ENCODE results near the gene UBE2J1.
"Not testable (repeated sequence)": the region's sequence is repeated elsewhere in the genome, so short reads cannot be mapped to it uniquely, and the experiment has no call there.

UBE2J1 gene

GRCh38 chr6:89313006-89313405 lies 39.5 kb downstream of the UBE2J1 start:
- H3K4me1 ChIP-seq (ENCODE audit: control insufficient read depth, insufficient read depth, low read length), result peaks cover 5% of the 10 kb centered on the region
- H3K9ac ChIP-seq (ENCODE audit: low read depth, low read length), result no peak overlapping the region
- no peaks in the 10 kb centered on the region for H3K27me3 ChIP-seq (ENCODE audit: control insufficient read depth, insufficient read depth, low read length)
- H3K36me3 ChIP-seq (ENCODE audit: control insufficient read depth, insufficient read depth, low read length), result no peaks in the 10 kb centered on the region
- H3K9me3 ChIP-seq (ENCODE audit: control insufficient read depth, insufficient read depth, low read length), result no peaks in the 10 kb centered on the region
- no peak overlapping the region for H3K4me3 ChIP-seq (ENCODE audit: low read depth, low read length)

GRCh38 chr6:89311853-89312531 lies 40.5 kb downstream of the UBE2J1 start:
- Histone ChIP-seq H3K4me1 (ENCODE audit: control insufficient read depth, insufficient read depth, low read length) (peaks cover 4% of the 10 kb centered on the region), H3K9me3 (ENCODE audit: control insufficient read depth, insufficient read depth, low read length) (no peaks in the 10 kb centered on the region), H3K27me3 (ENCODE audit: control insufficient read depth, insufficient read depth, low read length) (no peaks in the 10 kb centered on the region), H3K36me3 (ENCODE audit: control insufficient read depth, insufficient read depth, low read length) (no peaks in the 10 kb centered on the region), H3K9ac (ENCODE audit: low read depth, low read length) (no peak overlapping the region), H3K4me3 (ENCODE audit: low read depth, low read length) (no peak overlapping the region)

GRCh38 chr6:89311530-89311852 lies 41.0 kb downstream of the UBE2J1 start:
- no peaks in the 10 kb centered on the region for H3K4me1 ChIP-seq (ENCODE audit: control insufficient read depth, insufficient read depth, low read length)
- H3K9ac ChIP-seq (ENCODE audit: low read depth, low read length), result no peak overlapping the region
- H3K9me3 ChIP-seq (ENCODE audit: control insufficient read depth, insufficient read depth, low read length), result no peaks in the 10 kb centered on the region
- H3K36me3 ChIP-seq (ENCODE audit: control insufficient read depth, insufficient read depth, low read length), result no peaks in the 10 kb centered on the region
- H3K4me3 ChIP-seq (ENCODE audit: low read depth, low read length), result no peak overlapping the region
- H3K27me3 ChIP-seq (ENCODE audit: control insufficient read depth, insufficient read depth, low read length), result no peaks in the 10 kb centered on the region

GRCh38 chr6:89310929-89311328 lies 41.6 kb downstream of the UBE2J1 start:
- H3K4me3 ChIP-seq (ENCODE audit: low read depth, low read length), result no peak overlapping the region
- H3K9me3 ChIP-seq (ENCODE audit: control insufficient read depth, insufficient read depth, low read length), result no peaks in the 10 kb centered on the region
- no peaks in the 10 kb centered on the region for H3K4me1 ChIP-seq (ENCODE audit: control insufficient read depth, insufficient read depth, low read length)
- no peak overlapping the region for H3K9ac ChIP-seq (ENCODE audit: low read depth, low read length)
- H3K27me3 ChIP-seq (ENCODE audit: control insufficient read depth, insufficient read depth, low read length), result no peaks in the 10 kb centered on the region
- no peaks in the 10 kb centered on the region for H3K36me3 ChIP-seq (ENCODE audit: control insufficient read depth, insufficient read depth, low read length)

- no peak overlapping the region for H3K9ac ChIP-seq (ENCODE audit: low read depth, low read length)
- H3K27me3 ChIP-seq (ENCODE audit: control insufficient read depth, insufficient read depth, low read length), result no peaks in the 10 kb centered on the region
- no peaks in the 10 kb centered on the region for H3K9me3 ChIP-seq (ENCODE audit: control insufficient read depth, insufficient read depth, low read length)
- no peaks in the 10 kb centered on the region for H3K4me1 ChIP-seq (ENCODE audit: control insufficient read depth, insufficient read depth, low read length)
- H3K36me3 ChIP-seq (ENCODE audit: control insufficient read depth, insufficient read depth, low read length), result no peaks in the 10 kb centered on the region
- no peak overlapping the region for H3K4me3 ChIP-seq (ENCODE audit: low read depth, low read length)
These were observed 43.8 kb downstream of the UBE2J1 start for GRCh38 chr6:89308525-89309395.

- not testable (repeated sequence) for H3K4me3 ChIP-seq (ENCODE audit: low read depth, low read length); H3K4me1 ChIP-seq (ENCODE audit: control insufficient read depth, insufficient read depth, low read length); H3K36me3 ChIP-seq (ENCODE audit: control insufficient read depth, insufficient read depth, low read length); H3K27me3 ChIP-seq (ENCODE audit: control insufficient read depth, insufficient read depth, low read length); H3K9ac ChIP-seq (ENCODE audit: low read depth, low read length); H3K9me3 ChIP-seq (ENCODE audit: control insufficient read depth, insufficient read depth, low read length)
These were observed 48.0 kb downstream of the UBE2J1 start for GRCh38 chr6:89304517-89304916.

- H3K9me3 ChIP-seq (ENCODE audit: control insufficient read depth, insufficient read depth, low read length), result no peaks in the 10 kb centered on the region
- no peak overlapping the region for H3K4me3 ChIP-seq (ENCODE audit: low read depth, low read length)
- H3K27me3 ChIP-seq (ENCODE audit: control insufficient read depth, insufficient read depth, low read length), result no peaks in the 10 kb centered on the region
- no peaks in the 10 kb centered on the region for H3K4me1 ChIP-seq (ENCODE audit: control insufficient read depth, insufficient read depth, low read length)
- no peak overlapping the region for H3K9ac ChIP-seq (ENCODE audit: low read depth, low read length)
- no peaks in the 10 kb centered on the region for H3K36me3 ChIP-seq (ENCODE audit: control insufficient read depth, insufficient read depth, low read length)
These were observed 49.6 kb downstream of the UBE2J1 start for GRCh38 chr6:89302936-89303335.

GRCh38 chr6:89302195-89302770 lies 50.2 kb downstream of the UBE2J1 start:
- Histone ChIP-seq H3K9ac (ENCODE audit: low read depth, low read length) (no peak overlapping the region), H3K4me1 (ENCODE audit: control insufficient read depth, insufficient read depth, low read length) (no peaks in the 10 kb centered on the region), H3K27me3 (ENCODE audit: control insufficient read depth, insufficient read depth, low read length) (no peaks in the 10 kb centered on the region), H3K36me3 (ENCODE audit: control insufficient read depth, insufficient read depth, low read length) (no peaks in the 10 kb centered on the region), H3K4me3 (ENCODE audit: low read depth, low read length) (no peak overlapping the region), H3K9me3 (ENCODE audit: control insufficient read depth, insufficient read depth, low read length) (no peaks in the 10 kb centered on the region)

GRCh38 chr6:89301586-89302194 lies 50.8 kb downstream of the UBE2J1 start:
- Histone ChIP-seq H3K27me3 (ENCODE audit: control insufficient read depth, insufficient read depth, low read length) (no peaks in the 10 kb centered on the region), H3K9me3 (ENCODE audit: control insufficient read depth, insufficient read depth, low read length) (no peaks in the 10 kb centered on the region), H3K9ac (ENCODE audit: low read depth, low read length) (no peak overlapping the region), H3K4me1 (ENCODE audit: control insufficient read depth, insufficient read depth, low read length) (no peaks in the 10 kb centered on the region), H3K4me3 (ENCODE audit: low read depth, low read length) (no peak overlapping the region), H3K36me3 (ENCODE audit: control insufficient read depth, insufficient read depth, low read length) (no peaks in the 10 kb centered on the region)

- Histone ChIP-seq H3K9me3 (ENCODE audit: control insufficient read depth, insufficient read depth, low read length) (no peaks in the 10 kb centered on the region), H3K9ac (ENCODE audit: low read depth, low read length) (no peak overlapping the region), H3K4me1 (ENCODE audit: control insufficient read depth, insufficient read depth, low read length) (no peaks in the 10 kb centered on the region), H3K36me3 (ENCODE audit: control insufficient read depth, insufficient read depth, low read length) (no peaks in the 10 kb centered on the region), H3K4me3 (ENCODE audit: low read depth, low read length) (no peak overlapping the region), H3K27me3 (ENCODE audit: control insufficient read depth, insufficient read depth, low read length) (no peaks in the 10 kb centered on the region)
These were observed 53.1 kb downstream of the UBE2J1 start for GRCh38 chr6:89299466-89299850.

- Histone ChIP-seq H3K36me3 (ENCODE audit: control insufficient read depth, insufficient read depth, low read length) (no peaks in the 10 kb centered on the region), H3K9ac (ENCODE audit: low read depth, low read length) (no peak overlapping the region), H3K27me3 (ENCODE audit: control insufficient read depth, insufficient read depth, low read length) (no peaks in the 10 kb centered on the region), H3K4me3 (ENCODE audit: low read depth, low read length) (no peak overlapping the region), H3K9me3 (ENCODE audit: control insufficient read depth, insufficient read depth, low read length) (no peaks in the 10 kb centered on the region), H3K4me1 (ENCODE audit: control insufficient read depth, insufficient read depth, low read length) (no peaks in the 10 kb centered on the region)
These were observed 53.6 kb downstream of the UBE2J1 start for GRCh38 chr6:89298680-89299465.

All from iPS-15b (cell line).